MV-4-11 (cell line): ENCODE data around the gene SIGLEC11.

Experiments
- DNase-seq: peaks from one replicate; lab custom pipeline; 2025; lab: John Stamatoyannopoulos, UW

The SIGLEC11 gene

GRCh38 chr19:49960980-49961379 is at the start of gene SIGLEC11:
SIGLEC11 (minus strand) TSS chr19:49961172; CDS start chr19:49961081, 91 bp downstream.
- peak; percentile 43 for DNase-seq

- no peak for DNase-seq
Measured at GRCh38 chr19:50008532-50008931, 47.6 kb upstream of the SIGLEC11 start.

- DNase-seq, result no peak
Measured at GRCh38 chr19:50007947-50008346, 47.0 kb upstream of the SIGLEC11 start.

GRCh38 chr19:50007170-50007569 is 46.2 kb upstream of the SIGLEC11 start:
- no peak for DNase-seq

GRCh38 chr19:50005428-50005827 is 44.5 kb upstream of the SIGLEC11 start:
- no peak for DNase-seq

- peak; percentile 98 for DNase-seq
Measured at GRCh38 chr19:50003810-50004419, 42.9 kb upstream of the SIGLEC11 start.

- DNase-seq, result peak; percentile 31
Measured at GRCh38 chr19:50003254-50003788, 42.3 kb upstream of the SIGLEC11 start.

GRCh38 chr19:50002386-50002960 is 41.5 kb upstream of the SIGLEC11 start:
- DNase-seq, result no peak

- no peak for DNase-seq
Measured at GRCh38 chr19:50001775-50002174, 40.8 kb upstream of the SIGLEC11 start.

GRCh38 chr19:50000841-50001557 is 40.0 kb upstream of the SIGLEC11 start:
- peak; percentile 70 for DNase-seq

- no peak for DNase-seq
Measured at GRCh38 chr19:50000038-50000840, 39.3 kb upstream of the SIGLEC11 start.

GRCh38 chr19:49999371-50000010 is 38.5 kb upstream of the SIGLEC11 start:
- no peak for DNase-seq

- DNase-seq, result peak; percentile 59
Measured at GRCh38 chr19:49997709-49998108, 36.7 kb upstream of the SIGLEC11 start.

GRCh38 chr19:49988433-49988832 is 27.5 kb upstream of the SIGLEC11 start:
- no peak for DNase-seq

- DNase-seq, result no peak
Measured at GRCh38 chr19:49988007-49988406, 27.0 kb upstream of the SIGLEC11 start.

GRCh38 chr19:49987159-49987698 is 26.3 kb upstream of the SIGLEC11 start:
- peak; percentile 99 for DNase-seq

- DNase-seq, result no peak
Measured at GRCh38 chr19:49986354-49986753, 25.4 kb upstream of the SIGLEC11 start.

GRCh38 chr19:49985871-49986270 is 24.9 kb upstream of the SIGLEC11 start:
- peak; percentile 8 for DNase-seq

- no peak for DNase-seq
Measured at GRCh38 chr19:49984491-49984890, 23.5 kb upstream of the SIGLEC11 start.

- peak; percentile 74 for DNase-seq
Measured at GRCh38 chr19:49983645-49984229, 22.8 kb upstream of the SIGLEC11 start.
